IPS-NIHi7 (cell line): ENCODE measurements around the gene EEF1AKMT1.
A peak's percentile ranks its signal among the peaks of the same experiment; 100 is the strongest.
"Not testable (repeated sequence)": the region's sequence is repeated elsewhere in the genome, so short reads cannot be mapped to it uniquely, and the experiment has no call there.

Source experiments
- DNase-seq: peaks from one replicate; pipeline ENCODE4 v3.0.0; 2012; ENCODE audit warnings: mixed read lengths; ENCODE audit errors: extremely low spot score

Gene EEF1AKMT1

DNA sequence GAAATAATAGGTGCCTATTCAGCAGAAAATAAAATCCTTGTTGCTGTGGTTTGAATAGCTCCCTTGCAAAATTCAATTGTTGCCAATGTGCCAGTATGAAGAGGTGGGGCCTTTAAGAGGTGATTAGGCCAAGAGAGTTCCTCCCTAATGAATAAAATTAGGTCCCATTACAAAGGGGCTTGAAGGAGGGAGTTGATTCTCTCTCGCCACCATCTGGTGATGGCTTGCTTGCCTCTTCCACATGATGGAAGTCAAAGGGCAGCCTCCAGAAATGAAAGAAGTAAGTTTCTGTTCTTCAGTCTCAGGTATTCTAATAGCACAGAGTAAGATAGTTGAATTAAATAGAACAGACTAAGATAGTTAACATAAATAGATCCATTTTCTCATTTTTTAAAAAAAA lies 3.0 kb upstream of the EEF1AKMT1 start:
- DNase-seq, result no peak

DNA sequence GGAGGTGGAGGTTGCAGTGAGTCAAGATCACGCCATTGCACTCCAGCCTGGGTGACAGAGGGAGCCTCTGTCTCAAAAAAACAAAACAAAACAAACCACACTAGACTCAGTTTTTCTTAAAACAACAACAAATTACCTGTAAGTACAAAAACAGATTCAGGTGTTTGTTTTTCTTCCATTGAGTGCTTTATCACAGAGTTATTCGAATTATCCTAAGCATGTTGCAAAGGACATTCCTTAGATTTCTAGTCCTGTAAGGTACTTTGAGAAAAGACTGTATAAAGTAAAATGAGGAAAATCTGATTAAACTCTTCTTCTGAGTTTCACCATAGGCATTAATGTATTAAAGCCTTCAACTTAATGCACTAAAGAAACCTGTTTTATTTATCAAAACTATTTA lies 2.2 kb upstream of the EEF1AKMT1 start:
- DNase-seq, result no peak

DNA sequence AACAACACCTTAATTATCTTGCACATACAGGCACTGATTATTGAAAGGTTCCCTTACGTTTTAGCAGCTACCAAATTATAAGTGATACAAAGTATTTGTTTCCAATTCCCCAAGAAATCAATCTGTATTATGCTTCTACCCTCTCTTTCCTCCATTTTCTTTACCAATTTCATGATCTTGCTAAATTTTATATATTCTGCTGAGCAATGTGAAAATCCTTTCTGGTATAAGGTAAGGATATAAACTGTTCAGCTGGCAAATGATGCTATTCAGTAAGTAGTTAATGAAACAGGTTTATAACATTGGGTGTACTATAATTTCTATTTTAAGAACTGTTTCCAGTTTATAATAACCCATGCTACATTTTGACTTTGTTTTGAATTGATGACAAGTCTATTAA lies 985 bp upstream of the EEF1AKMT1 start:
- DNase-seq, result no peak

DNA sequence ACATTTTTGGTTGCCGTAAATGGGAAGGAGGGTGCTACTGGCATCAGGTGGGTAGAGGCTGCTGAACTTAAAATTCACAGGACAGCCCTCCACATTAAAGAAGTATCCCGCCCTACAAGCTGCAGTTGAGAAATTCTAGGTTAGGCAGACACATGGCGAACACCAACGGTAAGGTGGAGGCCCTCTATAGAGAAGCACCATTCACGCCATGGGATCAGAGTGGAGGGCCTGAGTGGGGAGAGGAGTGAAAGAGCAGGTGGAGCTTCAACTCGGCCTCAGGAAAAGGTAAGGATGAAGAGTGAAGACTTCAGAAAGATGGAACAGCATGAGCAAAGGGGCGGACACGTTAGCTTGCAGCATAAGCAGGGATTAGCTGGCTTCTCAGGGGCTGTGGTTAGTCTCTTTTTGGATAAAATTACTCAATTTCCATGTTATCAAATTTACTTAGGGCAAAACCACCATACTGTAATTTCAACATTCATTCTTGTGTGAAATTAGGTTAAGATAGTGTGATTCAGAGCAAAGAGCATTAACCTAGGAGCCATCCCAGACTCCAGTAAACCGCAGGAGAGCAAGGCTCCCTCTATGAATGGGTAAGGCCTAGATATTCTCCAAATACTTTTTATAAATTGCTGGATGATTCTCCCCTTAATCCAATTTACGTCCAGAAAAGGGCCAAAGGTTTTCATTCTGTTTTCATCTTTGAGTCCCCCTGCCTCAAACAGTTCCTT lies 1.2 kb downstream of the EEF1AKMT1 start:
- DNase-seq, result no peak

- DNase-seq, result no peak
Measured at GRCh38 chr13:20769834-20770233, 3.9 kb downstream of the EEF1AKMT1 start.

DNA sequence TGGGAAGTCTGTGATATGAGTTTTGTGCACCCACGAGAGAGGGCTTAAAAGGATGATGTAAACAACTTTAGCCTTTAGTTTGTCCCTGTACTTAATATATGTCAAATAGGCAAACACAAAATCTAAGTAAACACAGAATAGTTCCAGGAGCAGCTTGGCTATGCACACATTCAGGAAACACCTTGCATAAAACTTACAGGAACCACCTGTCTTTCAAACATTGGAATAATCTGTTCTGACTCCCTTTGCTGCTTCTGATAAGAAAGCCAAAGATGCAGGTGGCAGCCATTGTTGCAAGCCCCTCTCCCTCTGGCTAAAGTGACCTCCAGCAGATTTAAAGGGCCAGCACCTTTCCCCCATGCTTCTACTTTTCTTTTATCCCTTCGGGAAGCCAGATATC lies 4.7 kb downstream of the EEF1AKMT1 start:
- DNase-seq, result no peak

DNA sequence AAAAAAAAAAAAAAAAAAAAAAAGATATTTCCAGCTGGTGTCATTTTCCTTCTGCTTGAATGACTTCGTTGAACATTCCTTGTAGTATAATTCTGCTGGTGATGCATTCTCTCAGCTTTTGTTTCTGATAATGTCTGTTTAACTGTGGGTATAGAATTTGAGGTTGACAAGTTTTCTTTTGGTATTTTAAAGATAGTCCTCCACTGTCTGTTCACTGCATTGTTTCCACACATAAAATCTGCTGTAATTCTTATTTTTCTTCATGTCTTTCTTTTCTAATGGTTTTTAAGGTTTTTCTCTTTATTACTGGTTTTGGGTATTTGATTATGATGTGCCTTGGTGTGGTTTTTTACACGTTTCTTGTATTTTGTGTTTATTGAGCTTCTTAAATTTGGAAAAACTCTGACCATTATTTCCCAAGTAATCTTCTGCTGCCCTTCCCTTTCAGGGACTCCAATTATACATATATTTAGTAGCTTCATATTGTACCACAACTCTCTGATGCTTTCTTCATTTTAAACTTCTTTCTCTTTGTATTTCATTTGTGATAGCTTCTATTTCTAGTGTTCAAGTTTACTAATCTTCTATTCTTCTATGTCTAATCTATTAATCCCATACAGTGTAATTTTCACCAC lies 6.3 kb downstream of the EEF1AKMT1 start:
- no peak for DNase-seq

DNA sequence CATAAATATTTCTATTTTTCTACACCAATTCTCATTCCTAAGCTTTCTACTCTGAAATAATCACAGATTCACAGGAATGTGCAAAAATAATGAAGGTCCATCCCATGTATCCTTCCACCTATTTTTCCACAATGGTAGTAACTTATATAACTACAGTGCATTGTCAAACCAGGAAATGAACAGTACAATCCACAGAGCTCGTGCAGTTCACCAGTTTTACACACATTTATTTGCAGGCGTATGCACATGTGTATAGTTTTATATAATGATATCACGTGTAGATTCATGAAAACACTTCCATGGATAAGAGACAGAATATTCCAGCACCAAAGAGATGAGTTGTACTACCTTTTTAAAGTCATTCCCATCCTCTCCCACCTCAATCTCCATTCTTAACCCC lies 12.9 kb downstream of the EEF1AKMT1 start:
- no peak for DNase-seq

- no peak for DNase-seq
Measured at GRCh38 chr13:20754009-20754408, 19.8 kb downstream of the EEF1AKMT1 start.

- no peak for DNase-seq
Measured at GRCh38 chr13:20749377-20749776, 24.4 kb downstream of the EEF1AKMT1 start.

- not testable (repeated sequence) for DNase-seq
Measured at GRCh38 chr13:20743830-20744404, 29.8 kb downstream of the EEF1AKMT1 start.

GRCh38 chr13:20740021-20740420 lies 33.7 kb downstream of the EEF1AKMT1 start:
- DNase-seq, result no peak

DNA sequence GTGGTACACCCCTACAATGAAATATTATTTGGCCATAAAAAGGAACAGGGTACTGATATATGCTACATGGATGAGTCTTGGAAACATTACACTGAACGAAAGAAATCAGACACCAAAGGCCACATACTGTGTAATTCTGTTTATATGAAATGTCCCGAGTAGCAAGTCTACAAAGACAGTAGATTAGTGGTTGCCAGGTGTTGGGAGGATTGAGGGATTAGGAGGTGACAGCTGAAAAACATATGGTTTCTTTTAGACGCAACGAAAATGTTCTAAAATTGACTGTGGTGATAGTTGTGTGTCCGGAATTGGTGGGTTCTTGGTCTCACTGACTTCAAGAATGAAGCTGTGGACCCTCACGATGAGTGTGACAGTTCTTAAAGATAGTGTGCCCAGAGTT lies 35.1 kb downstream of the EEF1AKMT1 start:
- no peak for DNase-seq

- DNase-seq, result no peak
Measured at GRCh38 chr13:20729633-20730585, 43.9 kb downstream of the EEF1AKMT1 start.

- no peak for DNase-seq
Measured at GRCh38 chr13:20728579-20729311, 45.0 kb downstream of the EEF1AKMT1 start.

DNA sequence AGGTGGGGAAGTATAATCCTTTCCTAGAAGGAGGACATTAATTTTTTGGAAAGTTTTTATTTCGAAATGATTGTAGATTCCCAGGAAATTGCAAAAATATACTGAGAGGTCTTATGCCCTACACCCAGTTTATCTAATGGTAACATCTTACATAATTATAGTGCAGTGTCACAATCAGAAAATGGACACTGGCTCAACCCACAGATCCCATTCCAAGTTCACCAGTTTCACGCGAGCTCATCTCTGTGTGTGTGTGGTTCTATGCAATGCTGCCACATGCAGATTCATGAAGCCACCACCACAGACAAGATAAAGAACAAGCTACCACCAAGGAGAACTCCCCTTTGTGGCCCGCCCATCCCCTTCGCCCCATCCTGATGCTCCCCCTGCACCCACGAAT lies 45.9 kb downstream of the EEF1AKMT1 start:
- no peak for DNase-seq

GRCh38 chr13:20721454-20722357 lies 52.1 kb downstream of the EEF1AKMT1 start:
- DNase-seq, result peak; percentile 63

DNA sequence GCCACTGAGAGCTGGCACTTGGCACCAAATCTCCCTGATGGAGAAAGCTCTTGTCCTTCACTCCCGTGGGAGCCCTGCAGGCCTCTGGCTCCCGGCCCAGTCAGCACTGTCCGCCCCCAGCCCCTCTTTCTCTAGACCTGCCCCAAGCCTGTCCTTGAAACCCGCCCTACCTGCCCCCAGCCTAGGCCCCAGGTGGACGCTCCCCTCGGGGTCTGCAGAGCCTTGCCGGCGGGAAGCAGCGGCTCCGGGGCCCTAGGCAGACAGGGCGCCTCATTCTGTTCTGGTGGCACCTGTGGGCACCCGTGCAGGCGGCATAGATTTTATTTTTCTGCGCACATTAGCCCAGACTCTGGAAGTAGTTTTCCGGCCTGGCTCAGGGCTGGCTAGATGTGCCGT lies 52.7 kb downstream of the EEF1AKMT1 start:
- no peak for DNase-seq

- DNase-seq, result no peak
Measured at GRCh38 chr13:20720499-20720898, 53.3 kb downstream of the EEF1AKMT1 start.

- DNase-seq, result no peak
Measured at GRCh38 chr13:20719783-20720182, 54.0 kb downstream of the EEF1AKMT1 start.
